Endothelial cell (in vitro differentiated cells): ENCODE data around the gene RNF182. TPM values are rescaled to one million over a fixed set of nuclear protein-coding genes. Genes with fewer than 3 reads are reported as not detected.

Experiments
- DNase-seq: peaks from one replicate; pipeline ENCODE4 v3.0.0; 2021; ENCODE audit warnings: low spot score
- H3K27ac Mint-ChIP-seq: one replicate; pipeline ENCODE4 v1.8.0; 2021; ENCODE audit warnings: mixed read lengths, inconsistent platforms; ENCODE audit not compliant: unreplicated experiment
- H3K27me3 Mint-ChIP-seq: one replicate; pipeline ENCODE4 v1.8.0; 2021; ENCODE audit warnings: mild to moderate bottlenecking, moderate library complexity, mixed read lengths, inconsistent platforms; ENCODE audit not compliant: unreplicated experiment
- H3K36me3 Mint-ChIP-seq: one replicate; pipeline ENCODE4 v1.8.0; 2021; ENCODE audit warnings: mild to moderate bottlenecking, low read depth, mixed read lengths, inconsistent platforms; ENCODE audit not compliant: unreplicated experiment
- H3K4me1 Mint-ChIP-seq: one replicate; pipeline ENCODE4 v1.8.0; 2021; ENCODE audit warnings: mild to moderate bottlenecking, mixed read lengths, inconsistent platforms; ENCODE audit not compliant: unreplicated experiment
- H3K4me3 Mint-ChIP-seq: one replicate; pipeline ENCODE4 v1.8.0; 2021; ENCODE audit warnings: mild to moderate bottlenecking, mixed read lengths, inconsistent platforms; ENCODE audit not compliant: unreplicated experiment
- H3K9me3 Mint-ChIP-seq: one replicate; pipeline ENCODE4 v1.8.0; 2021; ENCODE audit warnings: mixed read lengths, inconsistent platforms; ENCODE audit not compliant: unreplicated experiment
- total RNA-seq: library from RNA; stranded (reverse); fragmentation: NEBNext Ultra II Directional; extraction: Animal tissue kit (Norgen Biotek cat#: 25700); gene quantifications from one replicate; pipeline ENCODE4 v1.2.1, GENCODE V29; 2021; ENCODE audit not compliant: unreplicated experiment
- TF ChIP-seq, protein P1 (sequence below): fragments of 200-600 bp; sonication (generic); IDR thresholded peaks from one replicate; pipeline ENCODE4 v1.5.0; 2021; ENCODE audit warnings: antibody characterized with exemption; ENCODE audit not compliant: unreplicated experiment

The RNF182 gene
- total RNA-seq, 1 donor from 2014 or later = 2.7 TPM

DNA sequence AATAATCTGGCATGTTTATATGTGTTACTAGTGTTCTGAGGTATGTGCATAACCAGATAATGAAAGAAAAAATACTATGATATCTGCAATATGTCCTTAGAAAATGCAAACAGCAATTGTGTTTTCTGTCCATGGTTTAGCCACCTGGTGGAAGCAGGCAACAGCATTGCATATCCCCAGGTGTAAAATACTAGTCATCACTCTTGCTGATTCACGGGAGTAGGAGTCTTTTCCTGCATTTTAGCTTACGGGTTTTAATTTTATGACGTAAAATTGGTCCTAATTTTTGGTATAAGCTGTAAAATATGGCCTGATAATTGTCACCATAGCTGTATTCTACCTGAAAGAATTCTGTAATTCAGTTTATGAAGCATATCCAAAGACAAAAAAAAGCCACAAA is 2.5 kb downstream of the RNF182 start:
- Mint-ChIP-seq H3K9me3 (no peaks in the 10 kb centered on the region), H3K36me3 (no peaks in the 10 kb centered on the region), H3K4me3 (no peak overlapping the region), H3K4me1 (peaks cover 12% of the 10 kb centered on the region), H3K27me3 (peaks cover 14% of the 10 kb centered on the region), H3K27ac (no peak overlapping the region)
- no peak for DNase-seq
- TF ChIP-seq, protein P1, sequence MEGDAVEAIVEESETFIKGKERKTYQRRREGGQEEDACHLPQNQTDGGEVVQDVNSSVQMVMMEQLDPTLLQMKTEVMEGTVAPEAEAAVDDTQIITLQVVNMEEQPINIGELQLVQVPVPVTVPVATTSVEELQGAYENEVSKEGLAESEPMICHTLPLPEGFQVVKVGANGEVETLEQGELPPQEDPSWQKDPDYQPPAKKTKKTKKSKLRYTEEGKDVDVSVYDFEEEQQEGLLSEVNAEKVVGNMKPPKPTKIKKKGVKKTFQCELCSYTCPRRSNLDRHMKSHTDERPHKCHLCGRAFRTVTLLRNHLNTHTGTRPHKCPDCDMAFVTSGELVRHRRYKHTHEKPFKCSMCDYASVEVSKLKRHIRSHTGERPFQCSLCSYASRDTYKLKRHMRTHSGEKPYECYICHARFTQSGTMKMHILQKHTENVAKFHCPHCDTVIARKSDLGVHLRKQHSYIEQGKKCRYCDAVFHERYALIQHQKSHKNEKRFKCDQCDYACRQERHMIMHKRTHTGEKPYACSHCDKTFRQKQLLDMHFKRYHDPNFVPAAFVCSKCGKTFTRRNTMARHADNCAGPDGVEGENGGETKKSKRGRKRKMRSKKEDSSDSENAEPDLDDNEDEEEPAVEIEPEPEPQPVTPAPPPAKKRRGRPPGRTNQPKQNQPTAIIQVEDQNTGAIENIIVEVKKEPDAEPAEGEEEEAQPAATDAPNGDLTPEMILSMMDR = no peak

DNA sequence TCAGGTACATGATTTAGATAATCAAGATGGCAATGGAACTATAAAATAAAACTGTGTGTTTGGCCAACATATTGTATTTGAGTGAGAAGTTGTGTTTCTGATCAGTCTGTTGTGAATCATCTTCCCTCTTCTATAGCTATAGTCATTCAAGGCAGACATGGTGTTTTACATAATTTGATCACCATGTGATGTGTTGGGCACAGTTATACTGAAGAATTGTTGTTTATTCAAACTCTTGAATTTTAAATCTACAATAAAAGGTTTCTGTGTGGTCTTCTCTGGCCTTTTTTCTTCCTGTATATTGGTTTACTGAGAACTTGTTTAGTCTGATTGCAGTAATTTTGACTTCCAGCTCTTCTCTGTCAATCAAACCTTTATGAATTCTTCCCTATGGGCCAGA is 4.4 kb downstream of the RNF182 start:
- H3K4me3 Mint-ChIP-seq = no peak overlapping the region
- peaks cover 10% of the 10 kb centered on the region for H3K27me3 Mint-ChIP-seq
- no peaks in the 10 kb centered on the region for H3K36me3 Mint-ChIP-seq
- DNase-seq = no peak
- TF ChIP-seq, protein P1 = no peak
- no peak overlapping the region for H3K27ac Mint-ChIP-seq
- H3K4me1 Mint-ChIP-seq = peaks cover 9% of the 10 kb centered on the region
- H3K9me3 Mint-ChIP-seq = no peaks in the 10 kb centered on the region

DNA sequence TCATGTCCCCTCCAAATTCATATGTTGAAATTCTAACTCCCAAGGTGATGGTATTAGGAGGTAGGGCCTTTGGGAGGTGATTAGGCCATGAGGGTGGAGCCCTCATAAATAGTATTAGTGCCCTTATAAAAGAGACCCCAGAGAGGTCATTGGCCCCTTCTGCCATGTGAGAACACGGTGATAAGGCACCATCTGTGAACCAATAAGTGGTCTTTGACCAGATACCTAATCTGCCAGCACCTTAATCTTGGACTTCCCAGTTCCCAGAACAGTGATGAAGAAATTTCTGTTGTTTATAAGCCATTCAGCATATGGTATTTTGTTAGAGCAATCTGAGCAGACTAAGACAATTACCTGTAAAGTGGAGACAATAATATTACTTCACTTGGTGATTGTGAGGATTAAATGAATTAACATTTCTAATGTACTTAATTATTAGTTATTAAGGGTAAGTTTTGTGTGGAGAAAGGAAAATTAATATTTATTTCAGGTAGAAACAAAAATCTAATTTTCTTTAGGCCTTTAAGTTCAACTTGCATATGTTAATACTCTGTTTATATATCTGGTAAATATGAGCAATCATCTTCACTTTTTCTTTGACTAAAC is 7.1 kb downstream of the RNF182 start:
- Mint-ChIP-seq H3K4me3 (no peak overlapping the region), H3K27ac (no peak overlapping the region), H3K36me3 (no peaks in the 10 kb centered on the region), H3K9me3 (no peaks in the 10 kb centered on the region), H3K4me1 (peaks cover 6% of the 10 kb centered on the region), H3K27me3 (no peaks in the 10 kb centered on the region)
- TF ChIP-seq, protein P1 = no peak
- DNase-seq = no peak

DNA sequence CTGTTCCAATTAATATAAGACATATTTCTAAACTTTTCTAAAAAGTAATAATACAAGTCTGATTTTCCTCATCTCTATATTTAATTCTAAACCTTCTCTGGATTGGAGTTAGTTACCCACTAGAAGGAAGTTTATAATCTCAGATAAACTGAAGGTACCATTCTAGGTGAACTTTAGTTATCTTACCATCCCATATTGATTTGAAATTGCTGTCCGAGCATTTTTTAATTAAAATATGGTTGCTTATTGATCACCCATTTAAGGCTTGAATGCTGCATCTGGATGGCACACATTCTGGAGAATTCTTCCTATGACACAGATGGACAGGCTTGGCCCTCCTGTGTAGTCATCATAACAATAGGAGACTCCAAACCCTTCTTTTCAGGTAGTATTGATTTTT is 8.0 kb downstream of the RNF182 start:
- Mint-ChIP-seq H3K9me3 (no peaks in the 10 kb centered on the region), H3K36me3 (no peaks in the 10 kb centered on the region), H3K27me3 (no peaks in the 10 kb centered on the region), H3K4me1 (peaks cover 6% of the 10 kb centered on the region), H3K4me3 (no peak overlapping the region), H3K27ac (no peak overlapping the region)
- DNase-seq = no peak
- TF ChIP-seq, protein P1 = no peak

DNA sequence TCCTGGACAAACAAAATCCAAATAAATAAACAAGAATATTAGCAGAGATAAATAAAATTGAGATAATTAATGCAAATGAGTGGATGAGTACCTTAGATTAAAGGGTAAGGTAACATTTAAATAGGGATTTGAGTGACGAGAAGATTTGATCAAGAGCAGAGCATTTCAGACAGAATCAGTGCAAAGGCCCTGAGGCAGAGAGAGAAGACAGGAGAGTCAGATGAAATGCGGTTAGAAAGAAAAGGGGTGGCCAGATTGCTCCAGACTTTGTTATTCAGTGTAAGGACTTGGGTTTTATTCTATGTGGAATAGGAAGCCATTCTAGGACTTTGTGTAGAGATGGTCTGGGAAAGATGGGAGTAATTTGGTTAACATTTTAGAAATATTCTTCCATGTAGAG is 10.0 kb downstream of the RNF182 start:
- DNase-seq = no peak
- Mint-ChIP-seq H3K9me3 (no peaks in the 10 kb centered on the region), H3K4me1 (peaks cover 6% of the 10 kb centered on the region), H3K27me3 (no peaks in the 10 kb centered on the region), H3K36me3 (no peaks in the 10 kb centered on the region), H3K4me3 (no peak overlapping the region), H3K27ac (no peak overlapping the region)
- TF ChIP-seq, protein P1 = no peak
